Left colon (tissue), 2 donors: ENCODE data around the gene RNF169. TPM values are rescaled to one million over a fixed set of nuclear protein-coding genes. Genes with fewer than 3 reads are reported as not detected.
"Not testable (repeated sequence)": the region's sequence is repeated elsewhere in the genome, so short reads cannot be mapped to it uniquely, and the experiment has no call there.

ENCODE experiments used
- ATAC-seq: fragments of 200-7000 bp; cut with Tn5 transposase; one replicate; pipeline ENCODE4 v1.9.1; 2020; ENCODE audit warnings: mild to moderate bottlenecking, moderate library complexity
- DNase-seq, 2 donors: peaks; one replicate each; pipeline ENCODE4 v3.0.0-alpha.2; 2020
- intact Hi-C, 2 donors: fragments of 100-400 bp; cut with DNase I in 1 of 2; cut with micrococcal nuclease in 1 of 2; formaldehyde crosslinking; loops; one replicate each; pipeline versions ENCODE4 v1.11.2 to v1.14.0; 2022; cut with DNase I, micrococcal nuclease
- total RNA-seq, 2 donors: library from RNA; stranded (reverse); fragmentation: NEBNext Ultra II Directional; extraction: Animal tissue kit (Norgen Biotek cat#: 25700); gene quantifications; one replicate each; pipeline ENCODE4 v1.2.1, GENCODE V29; 2021
- donor health status: DM: no; HTN: no; CAD: no.
- donor health status: DM: yes; HTN: yes; CAD: no.

RNF169 gene
- total RNA-seq, 2 donors from 2014 or later = 11.2 to 12.6 TPM

GRCh38 chr11:74791333-74792100 is 42.9 kb downstream of the RNF169 start:
- no peak for DNase-seq

GRCh38 chr11:74806267-74806666 is 57.6 kb downstream of the RNF169 start:
- ATAC-seq (no peak), DNase-seq (no peak)
- intact Hi-C loops = no loop called here

More at GRCh38 chr11:74791333-74792100, 42.9 kb downstream of the RNF169 start:
- intact Hi-C loops = no loop called here
- ATAC-seq = no peak

GRCh38 chr11:74809801-74810200 is 61.2 kb downstream of the RNF169 start:
- intact Hi-C loops = no loop called here
- DNase-seq = no peak
- ATAC-seq = no peak

- ATAC-seq = no peak
- no peak for DNase-seq
- intact Hi-C loops = no loop called here
Measured at GRCh38 chr11:74815966-74816365, 67.3 kb downstream of the RNF169 start.

GRCh38 chr11:74816664-74817063 is 68.0 kb downstream of the RNF169 start:
- DNase-seq (no peak), ATAC-seq (no peak)
- intact Hi-C loops = no loop called here

GRCh38 chr11:74818283-74818946 is 69.8 kb downstream of the RNF169 start:
- DNase-seq (no peak), ATAC-seq (no peak)
- intact Hi-C loops = no loop called here

- ATAC-seq (no peak), DNase-seq (no peak)
- intact Hi-C loops = no loop called here
Measured at GRCh38 chr11:74819400-74819799, 70.8 kb downstream of the RNF169 start.

- no peak for DNase-seq
- intact Hi-C loops = no loop called here
- ATAC-seq = no peak
Measured at GRCh38 chr11:74820763-74821162, 72.1 kb downstream of the RNF169 start.

GRCh38 chr11:74822170-74822569 is 73.5 kb downstream of the RNF169 start:
- no peak for ATAC-seq
- intact Hi-C loops = no loop called here

GRCh38 chr11:74824285-74824982 is 75.8 kb downstream of the RNF169 start:
- ATAC-seq (no peak), DNase-seq (no peak)
- intact Hi-C loops = no loop called here

More at GRCh38 chr11:74822170-74822569, 73.5 kb downstream of the RNF169 start:
- no peak for DNase-seq

GRCh38 chr11:74825596-74825995 is 76.9 kb downstream of the RNF169 start:
- intact Hi-C loops, DNase-seq, ATAC-seq: not testable (repeated sequence)

- intact Hi-C loops = no loop called here
- ATAC-seq = no peak
- no peak for DNase-seq
Measured at GRCh38 chr11:74826901-74827300, 78.3 kb downstream of the RNF169 start.

GRCh38 chr11:74837191-74837590 is 88.5 kb downstream of the RNF169 start:
- DNase-seq (no peak), ATAC-seq (no peak)
- intact Hi-C loops = no loop called here

- intact Hi-C loops = no loop called here
- DNase-seq (no peak), ATAC-seq (no peak)
Measured at GRCh38 chr11:74838188-74838587, 89.5 kb downstream of the RNF169 start.

GRCh38 chr11:74839446-74839845 is 90.8 kb downstream of the RNF169 start:
- ATAC-seq (no peak), DNase-seq (no peak)
- intact Hi-C loops = no loop called here

GRCh38 chr11:74839971-74840370 is 91.3 kb downstream of the RNF169 start:
- no peak for ATAC-seq
- no peak for DNase-seq
- intact Hi-C loops = loop anchor here in 1 of 2 donors (10.0 kb wide), 1 partner anchor 65 kb away; no protein-coding TSS in a partner anchor

- DNase-seq (no peak), ATAC-seq (no peak)
- intact Hi-C loops = loop anchor here in 1 of 2 donors (10.0 kb wide), 1 partner anchor 64 kb away; no protein-coding TSS in a partner anchor
Measured at GRCh38 chr11:74840486-74840885, 91.8 kb downstream of the RNF169 start.

- ATAC-seq = peak; percentile 16
- DNase-seq = no peak
- intact Hi-C loops = loop anchor here in 1 of 2 donors (10.0 kb wide), 1 partner anchor 62 kb away; no protein-coding TSS in a partner anchor
Measured at GRCh38 chr11:74842967-74843366, 94.3 kb downstream of the RNF169 start.

- intact Hi-C loops = loop anchor here in 1 of 2 donors (10.0 kb wide), 1 partner anchor 61 kb away; no protein-coding TSS in a partner anchor
- ATAC-seq = no peak
- DNase-seq = no peak
Measured at GRCh38 chr11:74844072-74844471, 95.4 kb downstream of the RNF169 start.
